HCT116 (cell line): ENCODE results near the gene IRX1. TPM values are rescaled to one million over a fixed set of nuclear protein-coding genes. Genes with fewer than 3 reads are reported as not detected.

Experiments used
- ATAC-seq: fragments of 200-7000 bp; cut with Tn5 transposase; 2 replicates; pipeline ENCODE4 v1.9.1; 2020; ENCODE audit warnings: mild to moderate bottlenecking, moderate library complexity
- BruUV-seq: library from RNA; stranded (reverse); fragments of 400-500 nt; replicated peaks from 2 replicates; lab custom pipeline; 2021; lab: Mats Ljungman, UMichigan
- CTCF ChIA-PET: fragments of 300-600 bp; sonication (Branson Sonifier 250); formaldehyde crosslinking; loops from one replicate; lab custom pipeline; 2021; ENCODE audit warnings: antibody characterized with exemption; lab: Charles Lee
- POLR2A ChIA-PET: fragments of 300-600, 350-600 bp; sonication (Branson Sonifier 250); formaldehyde crosslinking; loops from one replicate; lab custom pipeline; 2021; ENCODE audit warnings: antibody characterized with exemption; lab: Charles Lee
- RAD21 ChIA-PET, 2 experiments: fragments of 300-600 bp; sonication (Branson Sonifier 250); formaldehyde crosslinking; loops; one replicate each; lab custom pipeline; 2023; ENCODE audit warnings: low total read pairs in 2 of 2; ENCODE audit not compliant: uncharacterized antibody in 2 of 2, unreplicated experiment in 2 of 2, low non-redundant PET in 1 of 2; lab: Charles Lee
- DNase-seq: peaks from one replicate; pipeline ENCODE4 v3.0.0-alpha.2; 2010; ENCODE audit warnings: low read depth, low spot score
- H2AFZ ChIP-seq: fragments of 200-600 bp; shearing (Covaris generic), sonication (generic); 2 replicates; pipeline ENCODE4 v1.6.1; 2017; ENCODE audit warnings: low read depth, mixed run types, mixed read lengths, antibody characterized with exemption, low read length; ENCODE audit not compliant: poor library complexity, severe bottlenecking
- H3K27ac ChIP-seq: 2 replicates; pipeline ENCODE4 v1.5.1; 2012; ENCODE audit warnings: low read depth, low read length
- H3K27me3 ChIP-seq: fragments of 200-600 bp; sonication (generic); 2 replicates; pipeline ENCODE4 v1.6.1; 2016; ENCODE audit warnings: mixed run types, low read length, mixed read lengths; ENCODE audit not compliant: insufficient read depth
- H3K36me3 ChIP-seq, 2 experiments: fragments of 200-500 bp in 1 of 2; fragments of 200-600 bp in 1 of 2; sonication (Bioruptor generic) in 1 of 2; sonication (generic) in 1 of 2; 2 replicates each; pipeline versions ENCODE4 v1.5.1 to v1.6.1; 2014 to 2016; ENCODE audit warnings: low read length in 2 of 2, inconsistent platforms in 1 of 2, mixed read lengths in 1 of 2, mixed run types in 1 of 2; ENCODE audit not compliant: insufficient read depth in 2 of 2, control insufficient read depth in 1 of 2
- H3K4me1 ChIP-seq, 2 experiments: fragments of 200-600 bp in 1 of 2; sonication (generic) in 1 of 2; 2 replicates each; pipeline versions ENCODE4 v1.5.1 to v1.6.1; 2012 to 2017; ENCODE audit warnings: low read length in 2 of 2, inconsistent platforms in 1 of 2, mild to moderate bottlenecking in 1 of 2, mixed read lengths in 1 of 2, mixed run types in 1 of 2, moderate library complexity in 1 of 2; ENCODE audit not compliant: insufficient read depth in 2 of 2, control insufficient read depth in 1 of 2
- H3K4me2 ChIP-seq: fragments of 200-600 bp; sonication (generic); 2 replicates; pipeline ENCODE4 v1.6.1; 2017; ENCODE audit warnings: mixed run types, low read length, mixed read lengths
- H3K4me3 ChIP-seq, 2 experiments: fragments of 200-600 bp in 1 of 2; sonication (generic) in 1 of 2; replicated peaks in 1 of 2; 2 replicates each; pipeline ENCODE4 v1.5.1; 2011 to 2016; ENCODE audit warnings: low read length in 2 of 2, control low read depth in 1 of 2, low read depth in 1 of 2, mild to moderate bottlenecking in 1 of 2, mixed read lengths in 1 of 2, mixed run types in 1 of 2
- H3K79me2 ChIP-seq: fragments of 200-600 bp; sonication (generic); 2 replicates; pipeline ENCODE4 v1.6.1; 2017; ENCODE audit warnings: mild to moderate bottlenecking, mixed run types, low read length, moderate library complexity, mixed read lengths; ENCODE audit not compliant: insufficient read depth
- H3K9ac ChIP-seq: fragments of 200-600 bp; sonication (generic); 2 replicates; pipeline ENCODE4 v1.6.1; 2016; ENCODE audit warnings: low read length, mixed read lengths
- H3K9me2 ChIP-seq: fragments of 200-600 bp; sonication (generic), shearing (Covaris generic); 2 replicates; pipeline ENCODE4 v1.6.1; 2017; ENCODE audit warnings: mixed run types, mild to moderate bottlenecking, moderate library complexity; ENCODE audit not compliant: insufficient read depth
- H3K9me3 ChIP-seq, 2 experiments: fragments of 200-500 bp in 1 of 2; fragments of 200-600 bp in 1 of 2; sonication (Bioruptor generic) in 1 of 2; sonication (generic) in 1 of 2; 2 replicates each; pipeline ENCODE4 v1.6.1; 2014 to 2017; ENCODE audit warnings: low read length in 2 of 2, mixed read lengths in 2 of 2, inconsistent platforms in 1 of 2, low read depth in 1 of 2, mild to moderate bottlenecking in 1 of 2, mixed run types in 1 of 2, moderate library complexity in 1 of 2; ENCODE audit not compliant: control insufficient read depth in 1 of 2, insufficient read depth in 1 of 2
- H4K20me1 ChIP-seq: fragments of 200-600 bp; sonication (generic), shearing (Covaris generic); 2 replicates; pipeline ENCODE4 v1.6.1; 2017; ENCODE audit warnings: mixed run types, mild to moderate bottlenecking, moderate library complexity; ENCODE audit not compliant: insufficient read depth
- CEBPB ChIP-seq: IDR thresholded peaks from 2 replicates; pipeline ENCODE4 v1.6.1; 2012; ENCODE audit warnings: low read depth
- EGR1 ChIP-seq: IDR thresholded peaks from 2 replicates; pipeline ENCODE4 v1.6.1; 2012; ENCODE audit warnings: low read depth
- ELF1 ChIP-seq: IDR thresholded peaks from 2 replicates; pipeline ENCODE4 v1.6.1; 2012; ENCODE audit warnings: low read depth, borderline replicate concordance
- EZH2 ChIP-seq: fragments of 200-600 bp; sonication (generic); IDR thresholded peaks from 2 replicates; pipeline ENCODE4 v1.6.1; 2017; ENCODE audit warnings: antibody characterized with exemption, mixed run types
- EZH2phosphoT487 ChIP-seq: fragments of 200-600 bp; IDR thresholded peaks from 2 replicates; pipeline ENCODE4 v1.6.1; 2018; ENCODE audit warnings: antibody characterized with exemption, borderline replicate concordance
- FOSL1 ChIP-seq: IDR thresholded peaks from 2 replicates; pipeline ENCODE4 v1.6.1; 2012; ENCODE audit warnings: low read depth
- JUND ChIP-seq: IDR thresholded peaks from 2 replicates; pipeline ENCODE4 v1.6.1; 2012
- POLR2A ChIP-seq: IDR thresholded peaks from 2 replicates; pipeline ENCODE4 v1.7.0; 2011; ENCODE audit warnings: borderline replicate concordance; ENCODE audit not compliant: insufficient read depth, insufficient read length; ENCODE audit errors: extremely low read depth
- POLR2AphosphoS5 ChIP-seq: IDR thresholded peaks from 2 replicates; pipeline ENCODE4 v1.6.1; 2011; ENCODE audit warnings: mild to moderate bottlenecking, low read depth, low read length, moderate library complexity
- SIN3A ChIP-seq: IDR thresholded peaks from 2 replicates; pipeline ENCODE4 v1.6.1; 2012; ENCODE audit warnings: low read depth
- SRF ChIP-seq: IDR thresholded peaks from 2 replicates; pipeline ENCODE4 v1.6.1; 2012; ENCODE audit warnings: low read depth
- TCF7L2 ChIP-seq: IDR thresholded peaks from 2 replicates; pipeline ENCODE4 v1.7.0; 2011; ENCODE audit warnings: borderline replicate concordance, inconsistent platforms; ENCODE audit not compliant: insufficient read depth, insufficient read length; ENCODE audit errors: extremely low read depth
- YY1 ChIP-seq: IDR thresholded peaks from 2 replicates; pipeline ENCODE4 v1.6.1; 2011; ENCODE audit warnings: low read length, low read depth, moderate library complexity, mild to moderate bottlenecking; ENCODE audit not compliant: insufficient replicate concordance; ENCODE audit errors: extremely low read depth
- ZFX ChIP-seq: fragments of 450-650 bp; IDR thresholded peaks from 2 replicates; pipeline ENCODE4 v1.6.1; 2017
- ZNF274 ChIP-seq: fragments of 200-500 bp; sonication (Bioruptor generic); IDR thresholded peaks from 2 replicates; pipeline ENCODE4 v1.6.1; 2014; ENCODE audit warnings: mild to moderate bottlenecking, low read depth, low read length, inconsistent platforms
- intact Hi-C: fragments of 100-400 bp; cut with micrococcal nuclease; formaldehyde crosslinking; loops from 2 replicates; pipeline ENCODE4 v1.10.0; 2022
- total RNA-seq: library from RNA; stranded (reverse); gene quantifications from one replicate; pipeline ENCODE4 v1.2.1, GENCODE V29; 2021; ENCODE audit not compliant: unreplicated experiment
- TF ChIP-seq, protein P1 (sequence below): IDR thresholded peaks from 2 replicates; pipeline ENCODE4 v1.6.1; 2012
- TF ChIP-seq, protein P2 (sequence below), 3 experiments: fragments of 200-600 bp in 1 of 3; sonication (generic) in 1 of 3; IDR thresholded peaks in 2 of 3; conservative IDR thresholded peaks in 1 of 3; 2 replicates each; pipeline ENCODE4 v1.5.1; 2012 to 2017; ENCODE audit warnings: low read depth in 2 of 3, low read length in 2 of 3, antibody characterized with exemption in 1 of 3, borderline replicate concordance in 1 of 3, control low read depth in 1 of 3, mild to moderate bottlenecking in 1 of 3, mixed read lengths in 1 of 3, mixed run types in 1 of 3, moderate library complexity in 1 of 3; ENCODE audit not compliant: insufficient read depth in 1 of 3
- TF ChIP-seq, protein P3 (sequence below): IDR thresholded peaks from 2 replicates; pipeline ENCODE4 v1.6.1; 2011; ENCODE audit warnings: mild to moderate bottlenecking, low read length, moderate library complexity; ENCODE audit not compliant: insufficient replicate concordance; ENCODE audit errors: extremely low read depth
- TF ChIP-seq, protein P4 (sequence below): IDR thresholded peaks from 2 replicates; pipeline ENCODE4 v1.6.1; 2012

The IRX1 gene
- total RNA-seq, 1 experiment from 2014 or later: not detected

DNA sequence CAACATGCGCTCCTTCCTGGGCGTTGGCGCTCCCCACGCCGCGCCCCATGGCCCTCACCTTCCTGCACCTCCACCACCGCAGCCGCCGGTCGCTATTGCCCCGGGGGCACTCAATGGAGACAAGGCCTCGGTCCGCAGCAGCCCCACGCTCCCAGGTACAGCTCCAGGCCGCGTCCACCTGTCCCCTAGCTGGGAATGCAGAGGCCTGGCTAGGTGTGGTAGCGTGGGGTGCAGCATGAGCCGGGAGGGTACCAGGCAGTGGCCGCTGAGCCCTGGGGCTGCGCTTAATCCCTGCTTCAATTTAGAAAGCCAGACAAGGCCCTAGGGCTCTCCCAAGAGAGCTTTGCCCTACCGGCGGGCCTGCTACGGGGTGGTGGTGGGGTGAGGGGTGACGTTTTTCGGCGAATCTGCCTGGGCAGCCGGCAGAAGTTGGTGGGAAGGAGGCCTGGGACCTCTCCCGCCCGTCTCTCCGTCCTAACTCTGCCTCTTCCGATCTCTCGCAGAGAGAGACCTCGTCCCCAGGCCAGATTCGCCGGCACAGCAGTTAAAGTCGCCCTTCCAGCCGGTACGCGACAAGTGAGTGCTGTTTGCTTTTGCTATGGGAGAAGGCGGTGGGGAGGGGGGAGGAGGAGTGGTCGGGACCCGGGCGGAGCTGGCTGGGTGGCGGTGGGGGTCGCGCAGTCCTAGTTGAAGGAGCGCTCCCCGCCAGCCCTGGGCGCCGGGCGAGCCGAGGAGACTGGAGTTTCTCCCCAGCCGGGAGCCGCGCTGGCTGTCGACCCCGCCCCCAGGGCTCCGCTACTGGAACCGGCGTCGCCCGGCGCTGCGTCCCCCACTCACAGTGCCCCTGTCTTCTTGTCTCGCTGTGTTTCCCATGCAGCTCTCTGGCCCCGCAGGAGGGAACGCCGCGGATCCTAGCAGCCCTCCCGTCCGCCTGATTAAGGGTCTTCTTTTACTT lies 4.8 kb downstream of the IRX1 start:
- Histone ChIP-seq H3K79me2 (no peaks in the 10 kb centered on the region), H3K27me3 (no peaks in the 10 kb centered on the region)

More for the DNA sequence above, 4.8 kb downstream of the IRX1 start:
- ATAC-seq: no peak
- ChIA-PET CTCF (no interaction called here), RAD21 (no interaction called here), POLR2A (no interaction called here)
- Histone ChIP-seq H3K9me3 (peaks cover 4 to 12% of the 10 kb centered on the region in 2 experiments; a peak in 2 of 4 replicates), H3K4me2 (no peak overlapping the region), H3K4me3 (no peak overlapping the region), H2AFZ (no peak overlapping the region), H4K20me1 (no peaks in the 10 kb centered on the region), H3K9ac (no peak overlapping the region), H3K36me3 (no peaks in the 10 kb centered on the region), H3K9me2 (no peaks in the 10 kb centered on the region), H3K4me1 (no peaks in the 10 kb centered on the region), H3K27ac (no peak overlapping the region)
- intact Hi-C loops: no loop called here
- no peak for DNase-seq
- TF ChIP-seq CEBPB: no peak
- TF ChIP-seq, protein P1, sequence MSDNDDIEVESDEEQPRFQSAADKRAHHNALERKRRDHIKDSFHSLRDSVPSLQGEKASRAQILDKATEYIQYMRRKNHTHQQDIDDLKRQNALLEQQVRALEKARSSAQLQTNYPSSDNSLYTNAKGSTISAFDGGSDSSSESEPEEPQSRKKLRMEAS: no peak
- TF ChIP-seq, protein P2, sequence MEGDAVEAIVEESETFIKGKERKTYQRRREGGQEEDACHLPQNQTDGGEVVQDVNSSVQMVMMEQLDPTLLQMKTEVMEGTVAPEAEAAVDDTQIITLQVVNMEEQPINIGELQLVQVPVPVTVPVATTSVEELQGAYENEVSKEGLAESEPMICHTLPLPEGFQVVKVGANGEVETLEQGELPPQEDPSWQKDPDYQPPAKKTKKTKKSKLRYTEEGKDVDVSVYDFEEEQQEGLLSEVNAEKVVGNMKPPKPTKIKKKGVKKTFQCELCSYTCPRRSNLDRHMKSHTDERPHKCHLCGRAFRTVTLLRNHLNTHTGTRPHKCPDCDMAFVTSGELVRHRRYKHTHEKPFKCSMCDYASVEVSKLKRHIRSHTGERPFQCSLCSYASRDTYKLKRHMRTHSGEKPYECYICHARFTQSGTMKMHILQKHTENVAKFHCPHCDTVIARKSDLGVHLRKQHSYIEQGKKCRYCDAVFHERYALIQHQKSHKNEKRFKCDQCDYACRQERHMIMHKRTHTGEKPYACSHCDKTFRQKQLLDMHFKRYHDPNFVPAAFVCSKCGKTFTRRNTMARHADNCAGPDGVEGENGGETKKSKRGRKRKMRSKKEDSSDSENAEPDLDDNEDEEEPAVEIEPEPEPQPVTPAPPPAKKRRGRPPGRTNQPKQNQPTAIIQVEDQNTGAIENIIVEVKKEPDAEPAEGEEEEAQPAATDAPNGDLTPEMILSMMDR (IDR thresholded peaks at IDR 0.05 in 2 of 3, conservative IDR thresholded peaks at IDR 0.05 in 1 of 3; ENCODE audit: borderline replicate concordance in 1 of 3, insufficient read depth in 1 of 3, low read depth in 2 of 3, low read length in 2 of 3): no peak
- no peak for TF ChIP-seq ELF1
- no peak for TF ChIP-seq SIN3A
- TF ChIP-seq SRF: no peak
- TF ChIP-seq, protein P3, sequence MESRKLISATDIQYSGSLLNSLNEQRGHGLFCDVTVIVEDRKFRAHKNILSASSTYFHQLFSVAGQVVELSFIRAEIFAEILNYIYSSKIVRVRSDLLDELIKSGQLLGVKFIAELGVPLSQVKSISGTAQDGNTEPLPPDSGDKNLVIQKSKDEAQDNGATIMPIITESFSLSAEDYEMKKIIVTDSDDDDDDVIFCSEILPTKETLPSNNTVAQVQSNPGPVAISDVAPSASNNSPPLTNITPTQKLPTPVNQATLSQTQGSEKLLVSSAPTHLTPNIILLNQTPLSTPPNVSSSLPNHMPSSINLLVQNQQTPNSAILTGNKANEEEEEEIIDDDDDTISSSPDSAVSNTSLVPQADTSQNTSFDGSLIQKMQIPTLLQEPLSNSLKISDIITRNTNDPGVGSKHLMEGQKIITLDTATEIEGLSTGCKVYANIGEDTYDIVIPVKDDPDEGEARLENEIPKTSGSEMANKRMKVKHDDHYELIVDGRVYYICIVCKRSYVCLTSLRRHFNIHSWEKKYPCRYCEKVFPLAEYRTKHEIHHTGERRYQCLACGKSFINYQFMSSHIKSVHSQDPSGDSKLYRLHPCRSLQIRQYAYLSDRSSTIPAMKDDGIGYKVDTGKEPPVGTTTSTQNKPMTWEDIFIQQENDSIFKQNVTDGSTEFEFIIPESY: no peak
- no peak for TF ChIP-seq POLR2AphosphoS5
- TF ChIP-seq, protein P4, sequence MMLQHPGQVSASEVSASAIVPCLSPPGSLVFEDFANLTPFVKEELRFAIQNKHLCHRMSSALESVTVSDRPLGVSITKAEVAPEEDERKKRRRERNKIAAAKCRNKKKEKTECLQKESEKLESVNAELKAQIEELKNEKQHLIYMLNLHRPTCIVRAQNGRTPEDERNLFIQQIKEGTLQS: no peak
- no peak for TF ChIP-seq EZH2phosphoT487
- no peak for TF ChIP-seq FOSL1
- TF ChIP-seq TCF7L2: no peak
- TF ChIP-seq YY1: no peak
- no peak for TF ChIP-seq ZNF274
- TF ChIP-seq POLR2A: no peak
- no peak for TF ChIP-seq EGR1
- no peak for TF ChIP-seq ZFX
- TF ChIP-seq JUND: no peak
- TF ChIP-seq EZH2: no peak
- no TSS peak for BruUV-seq
